Neural cell (in vitro differentiated cells): Measurements from ENCODE around the gene VWA1. TPM values are rescaled to one million over a fixed set of nuclear protein-coding genes. Genes with fewer than 3 reads are reported as not detected.
"Not testable (repeated sequence)": the region's sequence is repeated elsewhere in the genome, so short reads cannot be mapped to it uniquely, and the experiment has no call there.

Experiments used
- H2AFZ ChIP-seq: fragments of 200-600, 300-800 bp; sonication (generic), shearing (Covaris generic); 2 replicates; pipeline ENCODE4 v1.6.0; 2014; ENCODE audit warnings: low read depth, mild to moderate bottlenecking, antibody characterized with exemption, low read length, moderate library complexity
- H3F3A ChIP-seq: fragments of 200-600 bp; shearing (Covaris generic); 2 replicates; pipeline ENCODE4 v1.6.1; 2016; ENCODE audit warnings: mild to moderate bottlenecking, moderate library complexity, mixed read lengths, antibody characterized with exemption, low read length; ENCODE audit not compliant: insufficient read depth, poor library complexity, severe bottlenecking
- H3K27ac ChIP-seq: fragments of 200-600, 300-800 bp; sonication (generic), shearing (Covaris generic); 2 replicates; pipeline ENCODE4 v1.5.1; 2014; ENCODE audit warnings: mild to moderate bottlenecking, low read length, moderate library complexity
- H3K27me3 ChIP-seq: fragments of 300-800, 200-600 bp; sonication (generic), shearing (Covaris generic); 2 replicates; pipeline ENCODE4 v1.6.0; 2014; ENCODE audit warnings: mild to moderate bottlenecking, low read depth, low read length, moderate library complexity; ENCODE audit not compliant: insufficient read depth
- H3K36me3 ChIP-seq: fragments of 300-800, 200-600 bp; sonication (generic), shearing (Covaris generic); 2 replicates; pipeline ENCODE4 v1.5.1; 2014; ENCODE audit warnings: mild to moderate bottlenecking, antibody characterized with exemption, low read length, moderate library complexity; ENCODE audit not compliant: insufficient read depth
- H3K4me2 ChIP-seq: fragments of 300-800, 200-600 bp; sonication (generic), shearing (Covaris generic); 2 replicates; pipeline ENCODE4 v1.6.0; 2014; ENCODE audit warnings: mild to moderate bottlenecking, low read length
- H3K4me3 ChIP-seq: fragments of 300-800, 200-600 bp; sonication (generic), shearing (Covaris generic); 2 replicates; pipeline ENCODE4 v1.5.1; 2014; ENCODE audit warnings: mild to moderate bottlenecking, low read length, moderate library complexity
- H3K79me2 ChIP-seq: fragments of 200-600 bp; shearing (Covaris generic); replicated peaks from 2 replicates; pipeline ENCODE4 v1.6.0; 2014; ENCODE audit warnings: mild to moderate bottlenecking, low read length, moderate library complexity; ENCODE audit not compliant: insufficient read depth
- H3K9ac ChIP-seq: fragments of 300-800, 200-600 bp; sonication (generic), shearing (Covaris generic); 2 replicates; pipeline ENCODE4 v1.6.1; 2016; ENCODE audit warnings: mild to moderate bottlenecking, low read length, mixed read lengths
- H3K9me2 ChIP-seq: fragments of 200-600 bp; shearing (Covaris generic); 2 replicates; pipeline ENCODE4 v1.6.1; 2016; ENCODE audit warnings: mild to moderate bottlenecking, low read length, mixed read lengths; ENCODE audit not compliant: insufficient read depth
- H3K9me3 ChIP-seq: fragments of 200-600, 300-800 bp; sonication (generic), shearing (Covaris generic); 2 replicates; pipeline ENCODE4 v1.6.1; 2016; ENCODE audit warnings: mild to moderate bottlenecking, mixed run types, low read length, moderate library complexity, mixed read lengths
- H4K20me1 ChIP-seq: fragments of 200-600 bp; shearing (Covaris generic); 2 replicates; pipeline ENCODE4 v1.6.1; 2016; ENCODE audit warnings: mild to moderate bottlenecking, mixed run types; ENCODE audit not compliant: insufficient read depth
- CTCF ChIP-seq: fragments of 450-650 bp; IDR thresholded peaks from 2 replicates; pipeline ENCODE4 v1.5.1; 2014; ENCODE audit warnings: antibody characterized with exemption, mild to moderate bottlenecking, moderate library complexity; ENCODE audit not compliant: poor library complexity, severe bottlenecking
- EP300 ChIP-seq: fragments of 450-650 bp; conservative IDR thresholded peaks from 2 replicates; pipeline ENCODE4 v1.6.1; 2014; ENCODE audit warnings: antibody characterized with exemption, mild to moderate bottlenecking, moderate library complexity; ENCODE audit not compliant: poor library complexity, severe bottlenecking
- EZH2 ChIP-seq: fragments of 200-600, 300-800 bp; shearing (Covaris generic), sonication (generic); IDR thresholded peaks from 2 replicates; pipeline ENCODE4 v1.6.1; 2014; ENCODE audit warnings: antibody characterized with exemption, low read length, borderline replicate concordance, mild to moderate bottlenecking; ENCODE audit not compliant: insufficient read depth, poor library complexity, severe bottlenecking
- MXI1 ChIP-seq: fragments of 450-650 bp; conservative IDR thresholded peaks from 2 replicates; pipeline ENCODE4 v1.6.1; 2014; ENCODE audit warnings: antibody characterized with exemption, mild to moderate bottlenecking; ENCODE audit not compliant: poor library complexity, severe bottlenecking
- POLR2AphosphoS5 ChIP-seq: IDR thresholded peaks from 2 replicates; pipeline ENCODE4 v1.6.1; 2012
- RAD21 ChIP-seq: fragments of 450-650 bp; conservative IDR thresholded peaks from 2 replicates; pipeline ENCODE4 v1.6.1; 2014; ENCODE audit warnings: antibody characterized with exemption, mild to moderate bottlenecking, moderate library complexity
- REST ChIP-seq: IDR thresholded peaks from 2 replicates; pipeline ENCODE4 v1.6.1; 2012; ENCODE audit warnings: borderline replicate concordance
- SMC3 ChIP-seq: fragments of 450-650 bp; conservative IDR thresholded peaks from 2 replicates; pipeline ENCODE4 v1.6.1; 2014; ENCODE audit warnings: antibody characterized with exemption, mild to moderate bottlenecking, moderate library complexity; ENCODE audit not compliant: poor library complexity
- TAF1 ChIP-seq: IDR thresholded peaks from 2 replicates; pipeline ENCODE4 v1.6.1; 2012; ENCODE audit warnings: low read depth
- polyA plus RNA-seq: library from polyadenylated mRNA; depleted of rRNA; stranded (reverse); fragments of >200 nt; gene quantifications from 2 replicates; pipeline ENCODE4 v1.2.3, GENCODE V29; 2014

VWA1 gene
- polyA plus RNA-seq, 1 donor from 2014 or later = 0.88 TPM

- not testable (repeated sequence) for H3F3A ChIP-seq, H3K4me3 ChIP-seq, H3K79me2 ChIP-seq, H2AFZ ChIP-seq, H3K36me3 ChIP-seq, H4K20me1 ChIP-seq, H3K9me3 ChIP-seq, H3K27me3 ChIP-seq, H3K4me2 ChIP-seq, H3K9me2 ChIP-seq, H3K27ac ChIP-seq, H3K9ac ChIP-seq
These were observed 32.9 kb downstream of the VWA1 start for GRCh38 chr1:1468196-1468985.

- Histone ChIP-seq H3K27ac (peak overlapping the region; percentile 63), H3K27me3 (no peaks in the 10 kb centered on the region), H3K9me3 (no peaks in the 10 kb centered on the region), H4K20me1 (no peaks in the 10 kb centered on the region), H3F3A (no peaks in the 10 kb centered on the region), H3K4me2 (peak overlapping the region; percentile 98), H3K9me2 (no peaks in the 10 kb centered on the region), H3K36me3 (no peaks in the 10 kb centered on the region), H3K79me2 (peaks cover 20% of the 10 kb centered on the region), H3K9ac (peak overlapping the region; percentile 76), H3K4me3 (peak overlapping the region; percentile 90), H2AFZ (peak overlapping the region; percentile 85)
- TF ChIP-seq TAF1 = no peak
- TF ChIP-seq CTCF = no peak
- no peak for TF ChIP-seq MXI1
- TF ChIP-seq EP300 = no peak
- TF ChIP-seq RAD21 = no peak
- TF ChIP-seq EZH2 = no peak
- TF ChIP-seq SMC3 = no peak
- no peak for TF ChIP-seq POLR2AphosphoS5
These were observed 35.3 kb downstream of the VWA1 start for GRCh38 chr1:1470626-1471388.

- Histone ChIP-seq H3K4me2 (peak within 1 kb of the TSS; percentile 98), H3K27me3 (no peaks in the 10 kb centered on the region), H3K4me3 (peak within 1 kb of the TSS; percentile 90), H3K79me2 (peaks cover 20% of the 10 kb centered on the region), H3K9me3 (no peaks in the 10 kb centered on the region), H3K36me3 (no peaks in the 10 kb centered on the region), H3K9me2 (no peaks in the 10 kb centered on the region), H4K20me1 (no peaks in the 10 kb centered on the region), H3K9ac (peak within 1 kb of the TSS; percentile 76), H3F3A (no peaks in the 10 kb centered on the region), H3K27ac (peak within 1 kb of the TSS; percentile 63), H2AFZ (peak within 1 kb of the TSS; percentile 85)
- TF ChIP-seq EP300 (peak; percentile 50), MXI1 (peak; percentile 97), TAF1 (no peak), EZH2 (no peak), REST (no peak), CTCF (no peak), SMC3 (peak; percentile 33), POLR2AphosphoS5 (peak; percentile 73), RAD21 (no peak)
These were observed 36.0 kb downstream of the VWA1 start, which contains the start of gene ATAD3B for GRCh38 chr1:1471389-1472052. Gene ATAD3B (plus strand): TSS chr1:1471765. CDS start chr1:1471885, 120 bp downstream.
